HFF-Myc (cell line): ENCODE data around the gene LBR.

Experiments used
- DNase-seq: peaks from one replicate; pipeline ENCODE4 v3.0.0-alpha.2; 2011; ENCODE audit warnings: low read depth; ENCODE audit errors: extremely low read depth
- H3K4me3 ChIP-seq: replicated peaks from 2 replicates; pipeline ENCODE4 v1.5.1; 2011; ENCODE audit warnings: low read depth, mild to moderate bottlenecking, control low read depth, low read length
- CTCF ChIP-seq: IDR thresholded peaks from 2 replicates; pipeline ENCODE4 v1.5.1; 2012; ENCODE audit warnings: mild to moderate bottlenecking, low read depth, low read length, control low read depth; ENCODE audit errors: missing control alignments

Gene LBR

DNA sequence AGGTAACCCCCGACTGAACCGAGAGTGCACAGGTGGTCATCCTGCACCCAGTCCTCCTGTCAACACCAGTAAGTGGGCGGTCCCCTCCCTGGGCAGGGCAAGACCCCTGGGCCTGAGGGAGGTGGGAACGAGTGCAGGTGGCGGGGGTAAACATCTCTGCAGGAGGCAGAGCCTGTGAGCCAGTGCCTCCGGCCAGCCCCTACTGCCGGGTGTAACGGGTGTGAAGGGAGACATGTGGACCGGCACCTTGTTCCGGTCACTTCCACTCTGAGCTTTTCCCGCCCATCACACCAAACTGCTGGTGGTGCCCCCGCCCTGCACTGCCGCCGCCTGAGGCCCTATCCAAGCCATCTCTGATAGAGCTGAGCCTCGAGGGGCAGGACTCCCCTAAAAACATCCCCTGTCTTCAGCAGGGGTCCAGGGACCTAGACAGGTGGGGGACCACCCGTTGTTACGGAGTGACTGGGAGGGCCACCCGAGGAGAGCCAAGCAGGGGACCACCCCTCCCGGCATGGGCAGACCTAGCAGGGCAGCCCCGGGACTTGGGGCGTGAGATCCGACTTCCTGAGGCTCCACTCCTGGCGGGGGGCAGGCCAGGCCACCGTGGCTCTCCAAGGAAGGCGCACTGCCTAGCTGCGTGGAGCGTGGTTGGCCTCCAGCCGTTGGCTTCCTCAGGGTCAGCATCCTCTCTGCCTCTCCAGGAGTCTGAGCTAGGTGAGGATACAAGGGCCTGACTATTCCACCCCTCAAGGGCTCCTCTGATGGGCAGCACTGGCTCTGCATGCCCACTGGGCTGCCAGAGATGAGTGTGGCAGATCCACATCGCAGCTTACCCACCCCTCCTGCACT is 43.8 kb upstream of the LBR start:
- no peak for TF ChIP-seq CTCF
- no peak for DNase-seq
- no peak overlapping the region for H3K4me3 ChIP-seq

DNA sequence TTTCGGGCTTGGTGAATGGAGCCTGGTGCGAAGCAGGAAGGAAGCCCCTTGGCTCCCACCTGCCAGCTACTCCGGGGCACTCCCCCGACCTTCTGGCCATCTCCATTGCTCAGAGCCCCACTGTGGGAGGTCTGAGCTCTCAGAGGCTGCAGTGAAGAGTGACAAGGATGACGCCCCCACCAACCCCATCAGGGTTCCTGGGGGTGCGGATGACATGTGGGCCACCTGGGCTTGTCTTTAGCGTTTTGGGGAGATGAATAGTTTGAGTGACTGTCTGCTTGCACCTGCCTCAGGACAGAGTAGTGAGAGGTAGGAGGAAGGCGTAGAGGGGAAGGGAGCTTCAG is 43.2 kb upstream of the LBR start:
- no peak overlapping the region for H3K4me3 ChIP-seq
- TF ChIP-seq CTCF: no peak
- no peak for DNase-seq

DNA sequence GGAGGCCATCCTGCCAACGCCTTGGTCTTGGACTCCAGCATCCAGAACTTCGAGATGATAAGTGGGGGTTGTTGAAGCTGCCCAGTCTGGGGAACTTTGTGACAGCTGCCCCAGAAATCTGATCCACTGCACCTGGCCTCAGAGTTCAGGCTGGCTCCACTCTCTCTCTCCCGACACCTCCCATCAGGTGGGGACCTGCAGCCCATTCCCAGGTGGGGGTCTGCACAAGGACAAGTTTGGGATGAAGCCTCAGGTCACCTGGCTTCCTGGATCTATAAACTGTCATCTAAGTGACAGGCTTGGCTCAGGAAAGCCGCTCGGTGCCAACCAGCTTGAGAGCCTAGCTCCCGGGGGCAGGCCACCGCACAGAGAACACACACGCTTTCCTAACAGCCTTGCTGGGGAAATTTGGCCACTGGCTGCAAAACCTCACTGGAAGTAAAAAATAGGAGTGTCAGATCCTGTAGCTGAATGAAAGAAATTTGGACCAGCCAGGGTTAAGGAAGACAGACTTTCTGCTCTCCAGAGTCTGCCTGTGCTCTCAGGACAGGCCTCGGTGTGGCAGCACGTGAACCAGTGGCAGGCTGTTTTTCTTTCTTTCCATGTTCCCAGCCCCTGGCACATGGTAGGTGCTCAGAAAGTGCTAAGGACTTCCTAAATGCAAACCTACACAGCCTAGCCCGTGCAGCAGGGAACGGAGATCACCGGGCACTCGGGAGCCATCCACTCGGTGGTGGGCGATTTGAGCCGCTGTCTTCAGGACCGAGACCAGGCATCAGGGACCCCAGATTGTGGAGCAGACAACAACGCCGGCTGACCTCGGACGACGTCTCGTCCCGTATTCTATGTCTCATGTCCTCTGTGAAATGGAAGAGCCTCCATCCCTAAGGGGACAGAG is 42.6 kb upstream of the LBR start:
- H3K4me3 ChIP-seq: no peak overlapping the region
- TF ChIP-seq CTCF: no peak
- no peak for DNase-seq

DNA sequence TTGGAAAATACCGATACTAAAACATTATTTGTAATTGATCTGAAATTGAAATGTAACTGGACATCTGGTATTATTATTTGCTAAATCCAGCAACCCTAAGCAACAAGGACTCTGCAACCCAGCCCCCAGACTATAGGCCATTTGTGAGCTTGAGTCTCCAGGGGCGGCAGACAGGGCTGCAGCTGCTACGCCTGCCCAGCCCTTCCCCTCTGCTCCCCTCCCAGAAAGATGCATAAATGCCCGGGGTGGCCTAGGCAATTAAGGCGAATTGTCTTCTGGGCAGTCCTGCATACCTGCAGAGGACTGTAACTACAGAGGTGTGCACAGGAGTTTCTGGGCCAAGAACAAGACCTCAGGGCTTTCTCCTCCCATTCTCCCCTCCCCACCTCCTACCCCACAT is 41.2 kb upstream of the LBR start:
- TF ChIP-seq CTCF: no peak
- H3K4me3 ChIP-seq: no peak overlapping the region
- no peak for DNase-seq

DNA sequence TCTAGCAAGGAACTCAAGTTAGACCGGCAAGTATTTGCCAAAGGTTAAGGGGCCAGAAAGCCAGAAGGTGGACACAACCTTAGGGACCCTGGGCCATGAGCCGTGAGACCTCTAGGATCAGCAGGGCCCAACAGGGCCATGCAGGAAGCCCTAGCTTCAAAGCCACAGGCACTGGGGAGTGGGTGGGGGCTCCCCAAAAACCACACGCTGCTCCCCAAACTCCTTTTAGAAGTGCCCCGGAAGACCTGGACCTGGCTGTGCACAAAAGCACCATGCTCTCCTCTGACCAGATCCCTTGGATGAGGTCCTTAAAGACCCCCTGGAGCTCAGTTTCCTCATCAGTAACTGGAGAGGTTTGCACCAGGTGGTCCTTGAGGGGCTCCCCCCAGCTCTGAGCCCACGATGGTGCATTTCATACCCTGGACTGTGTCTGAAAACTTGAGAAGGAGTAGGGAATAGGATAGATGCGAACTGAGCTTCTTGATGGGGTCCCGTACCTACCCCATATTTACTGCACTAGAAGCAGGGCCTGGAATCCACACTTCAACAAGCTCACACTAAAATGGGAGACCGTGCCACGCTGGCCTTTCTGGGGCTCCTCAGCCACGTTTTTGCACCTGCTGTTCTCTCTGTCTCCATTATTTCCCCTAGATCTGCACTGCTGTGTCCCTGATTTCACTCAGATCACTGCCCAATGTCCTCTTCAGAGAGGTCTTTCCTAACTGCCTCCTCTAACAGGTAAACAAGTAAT is 40.6 kb upstream of the LBR start:
- H3K4me3 ChIP-seq: no peak overlapping the region
- no peak for DNase-seq
- no peak for TF ChIP-seq CTCF

DNA sequence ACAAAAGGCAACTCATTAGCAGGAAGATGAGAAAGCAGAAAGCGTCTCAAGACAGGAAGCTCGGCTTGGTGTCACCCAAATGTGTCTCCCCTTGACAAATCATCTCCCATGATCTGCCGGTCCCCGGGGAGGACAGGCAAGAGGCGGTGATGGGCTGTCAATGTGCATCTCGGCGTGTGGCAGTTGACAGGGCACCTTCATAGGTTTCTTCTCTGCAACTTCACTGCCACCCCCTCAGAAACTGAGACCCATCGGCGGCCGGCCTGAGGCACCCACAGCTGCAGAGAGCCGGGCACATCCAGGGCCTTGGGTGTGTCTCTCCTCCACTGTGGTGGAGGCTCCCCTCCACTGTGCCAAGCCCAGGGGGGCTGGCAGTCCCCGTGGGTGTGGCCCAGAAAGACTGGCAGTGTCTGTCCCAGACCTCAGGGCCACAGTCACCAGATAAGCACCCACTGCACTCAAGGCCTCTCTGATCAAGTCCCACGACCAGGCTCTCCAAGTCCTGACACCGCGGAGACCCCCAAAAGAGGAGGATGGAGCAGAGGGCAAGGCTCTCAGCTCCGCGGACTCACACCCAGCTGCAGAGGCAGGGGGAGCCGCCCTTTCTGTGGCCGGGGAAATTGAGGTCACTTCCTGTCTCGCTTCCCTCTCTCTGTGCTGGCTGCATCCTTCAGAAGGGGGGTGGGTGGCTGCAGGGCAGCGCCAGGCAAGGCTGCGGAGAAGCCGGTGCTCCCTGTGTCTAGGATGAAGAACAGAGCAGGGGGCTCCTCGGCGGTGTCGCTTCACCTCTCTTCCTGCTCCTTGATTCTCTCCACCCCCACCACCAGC is 39.6 kb upstream of the LBR start:
- no peak for DNase-seq
- no peak for TF ChIP-seq CTCF

More for the DNA sequence above, 39.6 kb upstream of the LBR start:
- H3K4me3 ChIP-seq: no peak overlapping the region
